Left ventricle myocardium inferior (tissue), 1 donor: ENCODE data around the gene SLC9B1. TPM values are rescaled to one million over a fixed set of nuclear protein-coding genes. Genes with fewer than 3 reads are reported as not detected.
"Not testable (repeated sequence)": the region's sequence is repeated elsewhere in the genome, so short reads cannot be mapped to it uniquely, and the experiment has no call there.

Source experiments
- DNase-seq: peaks from one replicate; pipeline ENCODE4 v3.0.0-alpha.2; 2020
- H3K27ac ChIP-seq: fragments of 200-600 bp; replicated peaks from 2 replicates; pipeline ENCODE4 v1.8.0; 2021
- H3K27me3 ChIP-seq: fragments of 200-600 bp; 2 replicates; pipeline ENCODE4 v1.8.0; 2021; ENCODE audit warnings: low read depth
- H3K36me3 ChIP-seq: fragments of 200-600 bp; 2 replicates; pipeline ENCODE4 v1.8.0; 2021
- H3K4me1 ChIP-seq: fragments of 200-600 bp; 2 replicates; pipeline ENCODE4 v1.8.0; 2021
- H3K4me3 ChIP-seq: fragments of 200-600 bp; 2 replicates; pipeline ENCODE4 v1.8.0; 2021; ENCODE audit warnings: mild to moderate bottlenecking, moderate library complexity
- H3K9me3 ChIP-seq: fragments of 200-600 bp; replicated peaks from 2 replicates; pipeline ENCODE4 v1.8.0; 2021
- intact Hi-C: fragments of 100-400 bp; cut with micrococcal nuclease; formaldehyde crosslinking; loops from one replicate; pipeline ENCODE4 v1.11.0; 2022
- total RNA-seq: library from RNA; stranded (reverse); fragmentation: NEBNext Ultra II Directional; extraction: Animal tissue kit (Norgen Biotek cat#: 25700); gene quantifications from one replicate; pipeline ENCODE4 v1.2.1, GENCODE V29; 2021
- TF ChIP-seq, protein P1 (sequence below): fragments of 200-600 bp; IDR thresholded peaks from 2 replicates; pipeline ENCODE4 v1.8.0; 2021; ENCODE audit warnings: antibody characterized with exemption, mild to moderate bottlenecking, borderline replicate concordance
- donor health status: DM: no; HTN: yes; CAD: no; lungs with severe emphysema.

The SLC9B1 gene
- total RNA-seq, 1 donor from 2014 or later, result 0.55 TPM

DNA sequence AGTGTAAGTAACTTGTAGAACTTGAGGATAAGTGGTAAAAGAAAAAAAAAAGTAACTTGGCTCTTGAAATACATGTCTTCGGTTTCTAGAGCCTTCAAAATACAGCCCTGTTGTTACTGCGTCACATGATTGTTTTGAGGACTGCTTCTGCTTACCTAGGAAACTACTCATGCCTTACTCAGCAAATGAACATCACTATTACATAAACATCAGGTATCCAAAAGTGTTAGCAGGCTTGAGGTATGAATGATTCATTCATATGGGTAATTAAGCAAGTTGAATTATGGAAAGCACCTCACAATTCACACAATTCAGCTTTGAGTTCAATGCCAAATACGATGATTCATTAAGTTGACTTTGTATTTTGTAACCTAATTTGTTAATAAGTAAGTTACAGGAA lies 129.6 kb downstream of the SLC9B1 start:
- intact Hi-C loops, result loop anchor here (5.0 kb wide), 1 partner anchor 117 kb away; no protein-coding TSS in a partner anchor
- H3K4me1 ChIP-seq, DNase-seq, H3K27ac ChIP-seq, H3K36me3 ChIP-seq, H3K27me3 ChIP-seq, H3K9me3 ChIP-seq, H3K4me3 ChIP-seq: not testable (repeated sequence)

DNA sequence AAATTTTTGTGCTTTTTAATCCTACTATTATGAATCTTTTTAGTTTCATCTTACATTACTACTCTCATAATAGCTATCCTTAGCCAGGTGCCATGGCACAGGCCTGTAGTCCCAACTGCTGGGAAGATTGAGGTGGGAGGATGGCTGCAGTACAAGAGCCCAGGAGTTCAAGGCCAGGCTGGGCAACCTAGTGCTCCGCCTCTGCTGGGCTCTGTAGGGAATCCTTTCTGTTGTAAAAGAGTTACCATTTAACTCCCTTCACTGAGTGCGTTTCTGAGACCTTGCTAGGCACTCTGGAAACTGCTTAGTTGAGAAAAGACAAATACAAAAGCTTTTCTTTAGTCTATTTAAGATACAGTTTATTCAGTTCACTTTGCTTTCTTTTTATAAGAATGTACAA lies 130.9 kb downstream of the SLC9B1 start:
- H3K9me3 ChIP-seq, H3K27me3 ChIP-seq, DNase-seq, H3K27ac ChIP-seq, H3K4me3 ChIP-seq, H3K36me3 ChIP-seq, H3K4me1 ChIP-seq, intact Hi-C loops: not testable (repeated sequence)

DNA sequence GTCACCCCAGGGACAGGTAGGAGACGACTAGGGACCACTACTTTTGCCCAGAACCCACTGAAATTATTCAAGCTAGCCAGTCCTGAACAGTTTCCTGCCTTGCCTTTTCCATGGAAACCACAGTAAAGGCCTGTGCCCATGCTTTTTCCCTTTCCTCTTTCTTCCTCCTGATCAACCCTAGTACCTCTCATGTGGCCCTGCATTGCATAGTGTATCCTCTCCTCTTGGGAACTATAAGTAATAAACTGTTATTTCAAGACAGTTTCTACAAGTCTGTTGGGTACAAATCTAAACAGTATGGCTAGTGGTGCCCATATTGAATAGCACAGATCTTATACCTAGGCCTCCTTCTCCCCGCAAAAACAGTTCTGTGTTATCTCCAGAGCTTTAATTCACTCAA lies 136.2 kb downstream of the SLC9B1 start:
- intact Hi-C loops, result no loop called here
- no peak for DNase-seq

GRCh38 chr4:102881343-102881742 lies 138.2 kb downstream of the SLC9B1 start:
- no peak overlapping the region for H3K4me3 ChIP-seq
- H3K9me3 ChIP-seq, result no peaks in the 10 kb centered on the region
- intact Hi-C loops, result no loop called here
- peaks cover 3% of the 10 kb centered on the region for H3K36me3 ChIP-seq
- H3K4me1 ChIP-seq, result peaks cover 9% of the 10 kb centered on the region
- TF ChIP-seq, protein P1, sequence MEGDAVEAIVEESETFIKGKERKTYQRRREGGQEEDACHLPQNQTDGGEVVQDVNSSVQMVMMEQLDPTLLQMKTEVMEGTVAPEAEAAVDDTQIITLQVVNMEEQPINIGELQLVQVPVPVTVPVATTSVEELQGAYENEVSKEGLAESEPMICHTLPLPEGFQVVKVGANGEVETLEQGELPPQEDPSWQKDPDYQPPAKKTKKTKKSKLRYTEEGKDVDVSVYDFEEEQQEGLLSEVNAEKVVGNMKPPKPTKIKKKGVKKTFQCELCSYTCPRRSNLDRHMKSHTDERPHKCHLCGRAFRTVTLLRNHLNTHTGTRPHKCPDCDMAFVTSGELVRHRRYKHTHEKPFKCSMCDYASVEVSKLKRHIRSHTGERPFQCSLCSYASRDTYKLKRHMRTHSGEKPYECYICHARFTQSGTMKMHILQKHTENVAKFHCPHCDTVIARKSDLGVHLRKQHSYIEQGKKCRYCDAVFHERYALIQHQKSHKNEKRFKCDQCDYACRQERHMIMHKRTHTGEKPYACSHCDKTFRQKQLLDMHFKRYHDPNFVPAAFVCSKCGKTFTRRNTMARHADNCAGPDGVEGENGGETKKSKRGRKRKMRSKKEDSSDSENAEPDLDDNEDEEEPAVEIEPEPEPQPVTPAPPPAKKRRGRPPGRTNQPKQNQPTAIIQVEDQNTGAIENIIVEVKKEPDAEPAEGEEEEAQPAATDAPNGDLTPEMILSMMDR, result no peak
- no peaks in the 10 kb centered on the region for H3K27me3 ChIP-seq
- no peak overlapping the region for H3K27ac ChIP-seq
- DNase-seq, result no peak

More for the DNA sequence above, 136.2 kb downstream of the SLC9B1 start:
- Histone ChIP-seq H3K36me3 (no peaks in the 10 kb centered on the region), H3K4me3 (no peak overlapping the region), H3K27me3 (no peaks in the 10 kb centered on the region), H3K4me1 (peaks cover 6% of the 10 kb centered on the region), H3K9me3 (no peaks in the 10 kb centered on the region), H3K27ac (no peak overlapping the region)
- TF ChIP-seq, protein P1, result no peak

DNA sequence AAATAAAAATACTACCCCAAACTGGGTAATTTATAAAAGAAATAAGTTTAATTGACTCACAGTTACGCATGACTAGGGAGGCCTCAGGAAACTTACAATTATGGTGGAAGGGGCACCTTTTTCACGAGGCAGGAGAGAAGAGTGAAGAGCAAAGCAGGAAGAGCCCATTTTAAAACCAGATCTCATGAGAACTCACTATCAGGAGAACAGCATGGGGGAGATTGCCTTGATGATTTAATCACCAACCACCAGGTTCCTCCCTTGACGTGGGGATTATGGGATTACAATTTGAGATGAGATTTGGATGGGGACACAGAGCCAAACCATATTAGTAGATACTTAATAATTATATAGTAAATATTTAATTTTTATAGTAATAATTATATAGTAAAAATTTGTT lies 140.6 kb downstream of the SLC9B1 start:
- H3K4me3 ChIP-seq, result no peak overlapping the region
- peaks cover 8% of the 10 kb centered on the region for H3K36me3 ChIP-seq
- no peaks in the 10 kb centered on the region for H3K9me3 ChIP-seq
- H3K27ac ChIP-seq, result no peak overlapping the region
- intact Hi-C loops, result no loop called here
- DNase-seq, result no peak
- H3K4me1 ChIP-seq, result peaks cover 9% of the 10 kb centered on the region
- TF ChIP-seq, protein P1, result no peak
- H3K27me3 ChIP-seq, result no peaks in the 10 kb centered on the region

- H3K36me3 ChIP-seq, H3K27ac ChIP-seq, H3K4me3 ChIP-seq, DNase-seq, H3K9me3 ChIP-seq, intact Hi-C loops, H3K4me1 ChIP-seq, H3K27me3 ChIP-seq: not testable (repeated sequence)
Observed at GRCh38 chr4:102878349-102878748, 141.2 kb downstream of the SLC9B1 start.

- H3K27me3 ChIP-seq, H3K4me3 ChIP-seq, H3K27ac ChIP-seq, H3K4me1 ChIP-seq, H3K36me3 ChIP-seq, intact Hi-C loops, H3K9me3 ChIP-seq, DNase-seq: not testable (repeated sequence)
Observed at GRCh38 chr4:102877477-102878106, 141.9 kb downstream of the SLC9B1 start.

DNA sequence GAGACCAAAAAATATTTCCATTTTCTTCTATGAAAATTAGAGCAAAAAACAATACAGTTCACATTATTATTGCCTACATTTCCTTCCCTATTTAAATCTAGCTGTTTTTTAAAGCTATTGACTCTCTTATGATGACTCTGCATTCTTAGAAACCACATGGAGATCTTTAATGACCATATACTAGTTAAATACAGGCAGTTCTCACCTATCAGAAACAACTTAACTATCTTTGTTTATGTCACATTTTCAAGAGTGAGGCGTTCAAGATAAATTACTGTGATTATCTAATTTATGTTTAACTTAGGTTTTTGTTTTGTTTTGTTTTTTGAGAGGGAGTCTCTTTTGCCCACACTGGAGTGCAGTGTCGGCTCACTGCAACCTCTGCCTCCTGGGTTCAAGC lies 147.7 kb downstream of the SLC9B1 start:
- Histone ChIP-seq H3K4me1 (peaks cover 41% of the 10 kb centered on the region), H3K27me3 (no peaks in the 10 kb centered on the region), H3K4me3 (no peak overlapping the region), H3K27ac (no peak overlapping the region), H3K9me3 (no peaks in the 10 kb centered on the region), H3K36me3 (peaks cover 6% of the 10 kb centered on the region)
- TF ChIP-seq, protein P1, result no peak
- no peak for DNase-seq
- intact Hi-C loops, result no loop called here
